ENCODE results near the gene KIAA1958.

Gene KIAA1958

GRCh38 chr9:112486221-112487007, at the start of gene KIAA1958:
Gene KIAA1958, plus strand, starts transcription at chr9:112486827. Its CDS starts 87,254 bp downstream, at chr9:112574081.
- DNase-seq, result peak; percentile 82

GRCh38 chr9:112437406-112437805, 49.2 kb upstream of the KIAA1958 start:
- DNase-seq, result no peak

- no peak for DNase-seq
Observed at GRCh38 chr9:112439171-112439570, 47.5 kb upstream of the KIAA1958 start.

- DNase-seq, result no peak
Observed at GRCh38 chr9:112439825-112440224, 46.8 kb upstream of the KIAA1958 start.

GRCh38 chr9:112443200-112443599, 43.4 kb upstream of the KIAA1958 start:
- DNase-seq, result peak; percentile 12

- no peak for DNase-seq
Observed at GRCh38 chr9:112443636-112444035, 43.0 kb upstream of the KIAA1958 start.

- no peak for DNase-seq
Observed at GRCh38 chr9:112445196-112445595, 41.4 kb upstream of the KIAA1958 start.

- no peak for DNase-seq
Observed at GRCh38 chr9:112446080-112446479, 40.5 kb upstream of the KIAA1958 start.

GRCh38 chr9:112446526-112446925, 40.1 kb upstream of the KIAA1958 start:
- no peak for DNase-seq

- peak; percentile 68 for DNase-seq
Observed at GRCh38 chr9:112447283-112447761, 39.3 kb upstream of the KIAA1958 start.

- DNase-seq, result no peak
Observed at GRCh38 chr9:112462855-112463254, 23.8 kb upstream of the KIAA1958 start.

GRCh38 chr9:112465352-112465751, 21.3 kb upstream of the KIAA1958 start:
- DNase-seq, result no peak

- DNase-seq, result no peak
Observed at GRCh38 chr9:112472996-112473395, 13.6 kb upstream of the KIAA1958 start.

GRCh38 chr9:112473986-112474385, 12.6 kb upstream of the KIAA1958 start:
- DNase-seq, result no peak

GRCh38 chr9:112475318-112475717, 11.3 kb upstream of the KIAA1958 start:
- DNase-seq, result no peak

GRCh38 chr9:112477330-112477729, 9.3 kb upstream of the KIAA1958 start:
- no peak for DNase-seq

- no peak for DNase-seq
Observed at GRCh38 chr9:112479221-112479620, 7.4 kb upstream of the KIAA1958 start.

- no peak for DNase-seq
Observed at GRCh38 chr9:112484607-112485006, 2.0 kb upstream of the KIAA1958 start.

- DNase-seq, result no peak
Observed at GRCh38 chr9:112485574-112485973, 1.1 kb upstream of the KIAA1958 start.

- peak; percentile 58 for DNase-seq
Observed at GRCh38 chr9:112487008-112487798, 576 bp downstream of the KIAA1958 start.

GRCh38 chr9:112487799-112488340, 1.2 kb downstream of the KIAA1958 start:
- DNase-seq, result no peak

- no peak for DNase-seq
Observed at GRCh38 chr9:112489039-112489546, 2.5 kb downstream of the KIAA1958 start.

Data from fibroblast of skin of right quadriceps (primary cell).